MM.1S (cell line): ENCODE results near the gene FANCM.

Experiments used
- EZH2 ChIP-seq: fragments of 300-600 bp; sonication (generic); optimal IDR thresholded peaks from 2 replicates; pipeline ENCODE3; 2017; ENCODE audit warnings: low read depth, mild to moderate bottlenecking, antibody characterized with exemption, low read length, mixed read lengths
- TF ChIP-seq, protein P1 (sequence below): fragments of 300-600 bp; sonication (generic); IDR thresholded peaks from 2 replicates; pipeline ENCODE4 v1.5.1; 2016; ENCODE audit warnings: antibody characterized with exemption, low read length, mixed read lengths

DNA sequence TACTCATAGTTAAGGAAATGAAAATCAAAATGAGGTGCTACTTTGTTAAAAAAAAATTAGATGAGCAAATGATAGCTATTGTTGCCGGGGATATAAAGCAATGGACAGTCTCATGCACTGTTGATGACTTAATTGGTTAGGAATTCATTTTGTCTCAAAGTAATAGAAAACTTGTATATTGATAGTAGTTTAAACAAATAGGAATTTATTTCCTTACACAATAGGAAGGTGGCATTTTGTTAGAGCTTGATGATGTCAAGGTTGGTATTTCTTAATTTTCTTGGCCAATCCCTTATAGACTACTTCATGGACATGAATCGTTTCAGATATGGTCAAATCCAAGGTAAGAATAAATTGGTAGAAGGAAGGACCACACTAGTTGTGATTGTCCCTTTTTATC, 44.0 kb upstream of the FANCM start:
- no peak for TF ChIP-seq EZH2
- TF ChIP-seq, protein P1, sequence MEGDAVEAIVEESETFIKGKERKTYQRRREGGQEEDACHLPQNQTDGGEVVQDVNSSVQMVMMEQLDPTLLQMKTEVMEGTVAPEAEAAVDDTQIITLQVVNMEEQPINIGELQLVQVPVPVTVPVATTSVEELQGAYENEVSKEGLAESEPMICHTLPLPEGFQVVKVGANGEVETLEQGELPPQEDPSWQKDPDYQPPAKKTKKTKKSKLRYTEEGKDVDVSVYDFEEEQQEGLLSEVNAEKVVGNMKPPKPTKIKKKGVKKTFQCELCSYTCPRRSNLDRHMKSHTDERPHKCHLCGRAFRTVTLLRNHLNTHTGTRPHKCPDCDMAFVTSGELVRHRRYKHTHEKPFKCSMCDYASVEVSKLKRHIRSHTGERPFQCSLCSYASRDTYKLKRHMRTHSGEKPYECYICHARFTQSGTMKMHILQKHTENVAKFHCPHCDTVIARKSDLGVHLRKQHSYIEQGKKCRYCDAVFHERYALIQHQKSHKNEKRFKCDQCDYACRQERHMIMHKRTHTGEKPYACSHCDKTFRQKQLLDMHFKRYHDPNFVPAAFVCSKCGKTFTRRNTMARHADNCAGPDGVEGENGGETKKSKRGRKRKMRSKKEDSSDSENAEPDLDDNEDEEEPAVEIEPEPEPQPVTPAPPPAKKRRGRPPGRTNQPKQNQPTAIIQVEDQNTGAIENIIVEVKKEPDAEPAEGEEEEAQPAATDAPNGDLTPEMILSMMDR = no peak
